Epithelial cell of alveolus of lung (primary cell): ENCODE results near the gene SUPT20H. TPM values are rescaled to one million over a fixed set of nuclear protein-coding genes. Genes with fewer than 3 reads are reported as not detected.

Source experiments
- total RNA-seq: library from RNA; depleted of rRNA; stranded (reverse); fragments of >200 nt; gene quantifications from 2 replicates; pipeline ENCODE4 v1.2.1, GENCODE V29; 2015

SUPT20H gene
- 34.6 and 37.4 TPM in 2 replicates for total RNA-seq

DNA sequence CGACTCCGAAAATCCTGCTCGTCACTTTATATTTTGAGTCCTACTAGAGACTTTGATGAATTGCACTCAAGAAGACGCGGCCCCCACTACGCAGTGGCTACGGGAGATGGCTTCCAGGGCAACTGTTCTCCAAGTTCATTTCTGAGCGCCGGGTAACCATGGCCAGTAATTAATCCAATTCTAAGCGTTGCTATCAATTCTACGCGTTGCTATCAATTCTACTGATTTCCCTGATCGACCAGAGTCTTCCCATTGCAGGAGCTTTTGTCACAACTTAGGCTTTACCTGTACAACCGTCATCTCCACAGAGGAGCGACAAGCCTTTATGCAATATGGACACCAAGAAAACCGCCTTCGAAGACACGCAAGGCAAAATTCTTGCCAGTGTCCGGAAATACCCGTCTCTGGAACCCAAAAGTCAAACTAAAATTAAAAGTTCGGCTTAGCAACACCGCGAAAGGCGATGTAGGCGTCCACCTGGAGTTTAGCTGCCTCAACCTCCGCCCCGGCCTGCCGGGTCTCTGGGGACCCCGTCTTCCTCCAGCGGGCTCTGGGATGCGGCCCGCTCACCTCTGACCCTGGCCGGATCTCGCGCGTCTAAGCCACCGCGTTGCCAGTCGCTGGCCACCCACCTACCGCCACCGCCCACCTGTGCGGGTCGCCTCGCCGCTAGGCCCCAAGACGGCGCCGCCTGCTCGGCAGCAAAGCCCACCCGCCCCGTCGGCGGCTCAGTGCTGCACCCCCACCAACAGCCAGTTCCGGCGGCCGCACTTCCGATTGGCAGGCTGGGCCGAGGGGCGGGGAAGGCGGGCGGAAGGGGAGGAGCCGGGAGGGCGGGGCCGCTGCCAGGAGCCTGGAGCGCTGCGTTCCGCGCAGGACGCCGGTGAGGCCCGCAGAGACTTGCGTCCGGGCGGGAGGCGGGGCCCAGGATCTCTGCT, at the start of gene SUPT20H:
SUPT20H (minus strand) TSS at position 779 of the 938 bp plus-strand sequence. CDS start 8,198 bp downstream, outside the sequence.

GRCh38 chr13:37105251-37105714, 45.8 kb upstream of the SUPT20H start, which contains the start of gene CSNK1A1L:
Gene CSNK1A1L, minus strand, starts transcription at chr13:37105664. Its CDS starts 408 bp downstream, at chr13:37105256.

DNA sequence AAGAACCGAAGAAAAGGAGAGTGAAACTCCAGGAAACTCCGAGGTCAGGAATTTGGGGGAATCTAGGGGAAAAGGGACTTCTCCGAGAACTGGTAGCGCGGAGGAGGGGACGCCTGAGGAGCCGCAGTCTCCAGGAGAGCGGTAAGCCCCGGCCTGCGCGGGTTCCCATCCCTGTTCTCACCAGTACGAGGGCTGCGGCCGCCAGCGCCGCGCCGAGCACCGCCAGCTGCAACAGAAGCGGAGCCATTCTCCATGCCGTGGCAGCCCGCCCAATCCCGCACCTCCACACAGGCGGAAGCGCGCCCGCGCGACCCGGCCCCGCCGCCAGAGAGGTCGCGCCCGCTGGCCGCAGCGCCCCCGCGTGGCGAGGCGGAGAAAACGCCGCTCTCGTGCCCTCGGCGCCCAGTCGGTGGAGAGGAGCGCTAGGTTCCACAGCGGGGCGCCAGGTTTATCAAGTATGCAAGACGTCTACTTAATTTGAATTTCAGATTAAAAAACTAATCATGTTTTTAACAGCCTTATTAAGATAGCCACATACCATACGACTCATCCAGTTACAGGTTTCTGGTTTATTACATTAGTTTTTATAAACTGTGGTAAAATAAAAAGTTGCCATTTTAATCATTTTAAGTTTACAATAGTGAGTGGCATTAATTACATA, 60.3 kb downstream of the SUPT20H start, which contains the start of gene ALG5:
ALG5 (minus strand) TSS at position 287 of the 661 bp plus-strand sequence; CDS start at position 247, 40 bp downstream.

Other genes starting within 250 kb of the SUPT20H start
- 1.9 and 2.5 TPM in 2 replicates for gene RFXAP, start 240.5 kb downstream of the SUPT20H start, total RNA-seq
- gene SMAD9, start 139.4 kb downstream of the SUPT20H start, total RNA-seq: 3.4 and 25.6 TPM in 2 replicates
- gene ALG5, start 60.3 kb downstream of the SUPT20H start, total RNA-seq: 31.5 and 45.2 TPM in 2 replicates
- gene EXOSC8, start 58.9 kb downstream of the SUPT20H start, total RNA-seq: 29.2 and 48.4 TPM in 2 replicates
- gene CSNK1A1L, start 46.0 kb upstream of the SUPT20H start, total RNA-seq: not detected in 2 replicates